Caco-2 (cell line): ENCODE measurements around the gene FAM156A. TPM values are rescaled to one million over a fixed set of nuclear protein-coding genes. Genes with fewer than 3 reads are reported as not detected.
"Not testable (repeated sequence)": the region's sequence is repeated elsewhere in the genome, so short reads cannot be mapped to it uniquely, and the experiment has no call there.

ENCODE experiments used
- BruUV-seq: library from RNA; stranded (reverse); fragments of 400-500 nt; replicated peaks from 2 replicates; lab custom pipeline; 2021; lab: Mats Ljungman, UMichigan
- CTCF ChIA-PET: fragments of 300-600 bp; sonication (Branson Sonifier 250); formaldehyde crosslinking; loops from one replicate; lab custom pipeline; 2022; ENCODE audit warnings: antibody characterized with exemption; lab: Charles Lee
- POLR2A ChIA-PET: fragments of 300-600 bp; sonication (Branson Sonifier 250); formaldehyde crosslinking; loops from one replicate; lab custom pipeline; 2022; ENCODE audit warnings: antibody characterized with exemption; lab: Charles Lee
- DNase-seq, 2 experiments: peaks; one replicate each; pipeline versions ENCODE4 v3.0.0 to v3.0.0-alpha.2; 2020 to 2022
- H3K27me3 ChIP-seq: replicated peaks from 2 replicates; pipeline ENCODE4 v1.6.0; 2011; ENCODE audit warnings: low read length; ENCODE audit not compliant: control insufficient read depth, insufficient read depth
- H3K36me3 ChIP-seq: 2 replicates; pipeline ENCODE4 v1.5.1; 2011; ENCODE audit warnings: low read length; ENCODE audit not compliant: control insufficient read depth, insufficient read depth
- H3K4me1 ChIP-seq: fragments of 250-450 bp; sonication (Bioruptor Pico); 2 replicates; pipeline ENCODE4 v1.5.1; 2020; ENCODE audit warnings: mild to moderate bottlenecking
- H3K4me3 ChIP-seq: 2 replicates; pipeline ENCODE4 v1.5.1; 2011; ENCODE audit warnings: low read depth, mild to moderate bottlenecking, control low read depth, low read length
- H3K9me3 ChIP-seq: fragments of 250-450 bp; sonication (Bioruptor Pico); 2 replicates; pipeline ENCODE4 v1.5.1; 2020; ENCODE audit warnings: mild to moderate bottlenecking, moderate library complexity
- H3K27ac Mint-ChIP-seq: one replicate; pipeline ENCODE4 v1.8.0; 2022; ENCODE audit warnings: mixed read lengths; ENCODE audit not compliant: unreplicated experiment
- H3K27me3 Mint-ChIP-seq: one replicate; pipeline ENCODE4 v1.8.0; 2022; ENCODE audit warnings: mixed read lengths; ENCODE audit not compliant: insufficient read depth, unreplicated experiment
- H3K36me3 Mint-ChIP-seq: one replicate; pipeline ENCODE4 v1.8.0; 2022; ENCODE audit warnings: mild to moderate bottlenecking, mixed read lengths; ENCODE audit not compliant: insufficient read depth, unreplicated experiment
- H3K4me1 Mint-ChIP-seq: one replicate; pipeline ENCODE4 v1.8.0; 2022; ENCODE audit warnings: low read depth, mixed read lengths; ENCODE audit not compliant: unreplicated experiment
- H3K4me3 Mint-ChIP-seq: one replicate; pipeline ENCODE4 v1.8.0; 2022; ENCODE audit warnings: mild to moderate bottlenecking, moderate library complexity, mixed read lengths; ENCODE audit not compliant: unreplicated experiment
- H3K9me3 Mint-ChIP-seq: one replicate; pipeline ENCODE4 v1.8.0; 2022; ENCODE audit warnings: mixed read lengths; ENCODE audit not compliant: unreplicated experiment
- intact Hi-C: fragments of 100-400 bp; cut with micrococcal nuclease; formaldehyde crosslinking; loops from one replicate; pipeline ENCODE4 v1.10.0; 2022; ENCODE audit not compliant: unreplicated experiment
- total RNA-seq: library from RNA; stranded (reverse); gene quantifications from 2 replicates; pipeline ENCODE4 v1.2.3, GENCODE V29; 2022
- TF ChIP-seq, protein P1 (sequence below), 2 experiments: fragments of 200-600 bp in 1 of 2; IDR thresholded peaks; 1 replicate in 1 of 2; 2 replicates in 1 of 2; pipeline versions ENCODE4 v1.5.1 to v1.8.0; 2011 to 2022; ENCODE audit warnings: antibody characterized with exemption in 1 of 2, control low read depth in 1 of 2, inconsistent platforms in 1 of 2, low read depth in 1 of 2, low read length in 1 of 2, mild to moderate bottlenecking in 1 of 2, moderate library complexity in 1 of 2; ENCODE audit not compliant: insufficient read depth in 1 of 2, severe bottlenecking in 1 of 2, unreplicated experiment in 1 of 2

The FAM156A gene
- total RNA-seq, 1 experiment from 2014 or later: 37.0 TPM

DNA sequence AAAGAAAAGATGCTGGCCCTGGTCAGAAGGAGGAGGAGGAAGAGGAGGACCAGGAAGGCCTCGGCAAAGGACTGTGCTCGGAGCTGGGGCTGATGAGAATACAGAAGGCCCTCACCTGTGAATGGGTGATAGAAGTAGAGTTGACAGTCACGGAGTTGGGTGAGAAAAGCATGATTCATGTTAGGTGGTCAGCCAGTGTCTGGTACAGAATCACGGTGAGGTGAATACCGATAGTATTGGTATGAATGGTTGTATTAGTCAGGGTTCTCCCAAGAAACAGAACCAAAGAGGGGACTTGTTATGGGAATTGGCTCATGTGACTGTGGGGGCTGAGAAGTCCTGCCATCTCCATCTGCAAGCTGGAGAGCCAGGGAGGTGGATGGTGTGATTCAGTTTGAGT is 32.5 kb upstream of the FAM156A start:
- no peaks in the 10 kb centered on the region for H3K9me3 Mint-ChIP-seq
- H3K9me3 ChIP-seq: no peaks in the 10 kb centered on the region
- peaks cover 15% of the 10 kb centered on the region for H3K4me1 Mint-ChIP-seq
- DNase-seq: no peak
- no TSS peak for BruUV-seq
- no peaks in the 10 kb centered on the region for H3K36me3 ChIP-seq
- H3K36me3 Mint-ChIP-seq: peaks cover 5% of the 10 kb centered on the region
- H3K27me3 Mint-ChIP-seq: no peaks in the 10 kb centered on the region
- TF ChIP-seq, protein P1, sequence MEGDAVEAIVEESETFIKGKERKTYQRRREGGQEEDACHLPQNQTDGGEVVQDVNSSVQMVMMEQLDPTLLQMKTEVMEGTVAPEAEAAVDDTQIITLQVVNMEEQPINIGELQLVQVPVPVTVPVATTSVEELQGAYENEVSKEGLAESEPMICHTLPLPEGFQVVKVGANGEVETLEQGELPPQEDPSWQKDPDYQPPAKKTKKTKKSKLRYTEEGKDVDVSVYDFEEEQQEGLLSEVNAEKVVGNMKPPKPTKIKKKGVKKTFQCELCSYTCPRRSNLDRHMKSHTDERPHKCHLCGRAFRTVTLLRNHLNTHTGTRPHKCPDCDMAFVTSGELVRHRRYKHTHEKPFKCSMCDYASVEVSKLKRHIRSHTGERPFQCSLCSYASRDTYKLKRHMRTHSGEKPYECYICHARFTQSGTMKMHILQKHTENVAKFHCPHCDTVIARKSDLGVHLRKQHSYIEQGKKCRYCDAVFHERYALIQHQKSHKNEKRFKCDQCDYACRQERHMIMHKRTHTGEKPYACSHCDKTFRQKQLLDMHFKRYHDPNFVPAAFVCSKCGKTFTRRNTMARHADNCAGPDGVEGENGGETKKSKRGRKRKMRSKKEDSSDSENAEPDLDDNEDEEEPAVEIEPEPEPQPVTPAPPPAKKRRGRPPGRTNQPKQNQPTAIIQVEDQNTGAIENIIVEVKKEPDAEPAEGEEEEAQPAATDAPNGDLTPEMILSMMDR (IDR thresholded peaks at IDR 0.05; ENCODE audit: insufficient read depth in 1 of 2, low read depth in 1 of 2, low read length in 1 of 2, severe bottlenecking in 1 of 2, unreplicated experiment in 1 of 2): no peak
- H3K27me3 ChIP-seq: no peaks in the 10 kb centered on the region
- H3K4me1 ChIP-seq: peaks cover 8% of the 10 kb centered on the region
- H3K4me3 ChIP-seq: no peak overlapping the region
- POLR2A ChIA-PET: no interaction called here
- intact Hi-C loops: no loop called here
- H3K27ac Mint-ChIP-seq: no peak overlapping the region
- CTCF ChIA-PET: interaction anchor here (2.0 kb wide), 1 partner anchor 16 kb away, joined by 8 read pairs; no protein-coding TSS in a partner anchor
- no peak overlapping the region for H3K4me3 Mint-ChIP-seq

DNA sequence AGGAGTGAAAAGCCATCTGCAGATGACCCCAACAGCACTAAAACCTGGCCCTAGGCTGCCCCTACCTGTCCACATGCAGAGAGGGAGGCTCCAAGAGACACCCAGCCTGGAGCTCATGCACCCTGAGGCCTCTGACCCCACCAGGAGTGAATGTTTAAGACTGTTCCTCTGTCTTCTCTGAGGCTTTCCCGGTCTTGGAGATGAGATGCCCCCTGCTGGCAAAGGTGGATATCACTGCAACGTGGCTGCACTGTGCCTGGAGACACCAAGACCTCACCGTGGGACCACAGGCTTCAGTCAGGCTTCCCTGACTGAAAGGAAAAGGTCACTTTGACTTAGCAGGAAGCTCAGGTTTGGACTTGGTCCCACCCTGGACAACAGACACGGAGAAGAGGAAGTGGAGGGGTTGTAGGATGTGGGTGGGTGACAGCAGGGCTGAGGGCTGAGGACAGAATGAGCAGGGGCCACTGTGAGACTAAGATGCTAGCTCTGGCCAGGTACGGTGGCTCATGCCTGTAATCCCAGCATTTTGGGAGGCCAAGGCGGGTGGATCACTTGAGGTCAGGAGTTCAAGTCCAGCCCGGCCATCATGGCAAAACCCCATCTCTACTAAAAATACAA is 31.8 kb upstream of the FAM156A start:
- Mint-ChIP-seq H3K4me3 (peak overlapping the region; percentile 37), H3K4me1 (peaks cover 15% of the 10 kb centered on the region), H3K27ac (peak overlapping the region; percentile 86)
- H3K4me3 ChIP-seq, intact Hi-C loops, H3K27me3 Mint-ChIP-seq, H3K36me3 ChIP-seq, POLR2A ChIA-PET, H3K9me3 ChIP-seq, H3K36me3 Mint-ChIP-seq, H3K9me3 Mint-ChIP-seq, BruUV-seq, H3K27me3 ChIP-seq: not testable (repeated sequence)
- peak; percentile 78 to 79 for DNase-seq
- H3K4me1 ChIP-seq: peaks cover 11% of the 10 kb centered on the region
- CTCF ChIA-PET: interaction anchor here (0.9 to 2.0 kb wide), 5 partner anchors 9 to 67 kb away, joined by 4 to 8 read pairs (median 5); no protein-coding TSS in a partner anchor
- TF ChIP-seq, protein P1 (IDR thresholded peaks at IDR 0.05; ENCODE audit: insufficient read depth in 1 of 2, low read depth in 1 of 2, low read length in 1 of 2, severe bottlenecking in 1 of 2, unreplicated experiment in 1 of 2): peak; percentile 41 to 59

DNA sequence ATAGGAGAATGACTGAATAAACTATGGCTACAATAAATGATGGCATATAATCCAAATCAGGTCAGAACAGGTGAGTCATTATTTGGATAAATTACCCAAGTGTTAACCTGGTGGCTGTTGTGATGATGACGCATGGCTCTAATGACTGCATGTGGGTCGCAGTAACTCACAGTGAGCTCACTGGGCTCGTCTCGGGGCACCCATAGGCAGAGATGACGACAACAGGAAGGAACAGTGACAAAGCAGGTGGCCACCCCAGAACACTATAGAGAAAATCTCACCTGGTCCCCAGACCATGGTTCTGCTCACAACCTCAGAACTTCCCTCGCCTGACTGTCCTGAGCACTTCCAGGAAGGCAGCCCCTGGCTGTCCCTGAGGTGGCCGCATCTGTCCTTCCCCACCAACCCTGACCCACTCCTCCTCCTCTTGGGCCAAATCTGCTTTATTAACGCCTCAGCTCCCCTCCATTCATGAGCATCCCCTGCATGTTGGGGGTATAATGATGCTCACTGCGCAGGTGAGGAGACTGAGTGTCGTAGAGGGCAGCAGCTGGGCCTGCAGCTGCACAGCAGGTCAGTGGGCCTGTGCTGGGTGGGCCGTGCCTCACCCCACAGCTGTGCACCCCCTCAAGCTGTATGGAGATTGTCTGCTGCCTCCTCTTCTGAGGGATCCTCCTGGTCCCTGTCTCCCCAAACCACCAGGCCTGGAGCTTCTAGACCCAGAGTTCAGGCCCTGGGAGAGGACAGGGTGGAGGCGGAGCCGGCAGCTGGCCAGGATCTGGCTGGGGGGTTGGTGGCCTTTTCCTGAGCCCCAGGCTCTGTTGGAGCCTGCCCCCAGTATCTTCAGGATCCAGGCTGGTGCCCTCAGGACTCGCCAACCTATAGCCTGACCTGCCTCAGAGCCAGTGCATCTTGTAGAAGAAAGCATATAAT is 30.9 kb upstream of the FAM156A start:
- no peaks in the 10 kb centered on the region for H3K27me3 Mint-ChIP-seq
- no peaks in the 10 kb centered on the region for H3K36me3 ChIP-seq
- H3K4me3 ChIP-seq: no peak overlapping the region
- H3K4me1 ChIP-seq: peaks cover 14% of the 10 kb centered on the region
- intact Hi-C loops: no loop called here
- no peak for DNase-seq
- peaks cover 5% of the 10 kb centered on the region for H3K36me3 Mint-ChIP-seq
- H3K4me3 Mint-ChIP-seq: no peak overlapping the region
- TF ChIP-seq, protein P1 (IDR thresholded peaks at IDR 0.05; ENCODE audit: insufficient read depth in 1 of 2, low read depth in 1 of 2, low read length in 1 of 2, severe bottlenecking in 1 of 2, unreplicated experiment in 1 of 2): no peak
- ChIA-PET POLR2A (no interaction called here), CTCF (interaction anchor here (0.9 to 2.0 kb wide), 5 partner anchors 8 to 66 kb away, joined by 4 to 8 read pairs (median 5); no protein-coding TSS in a partner anchor)
- peaks cover 10% of the 10 kb centered on the region for H3K4me1 Mint-ChIP-seq
- no peaks in the 10 kb centered on the region for H3K9me3 ChIP-seq
- BruUV-seq: no TSS peak
- H3K27ac Mint-ChIP-seq: no peak overlapping the region
- no peaks in the 10 kb centered on the region for H3K27me3 ChIP-seq
- no peaks in the 10 kb centered on the region for H3K9me3 Mint-ChIP-seq
